Choroid plexus epithelial cell (primary cell): ENCODE results near the gene TERT.
A peak's percentile ranks its signal among the peaks of the same experiment; 100 is the strongest.

Experiments used
- DNase-seq: peaks from one replicate; pipeline ENCODE4 v3.0.0-alpha.2; 2010; ENCODE audit warnings: low read depth
- H3K4me3 ChIP-seq: 2 replicates; pipeline ENCODE4 v1.5.1; 2011; ENCODE audit warnings: low read depth, mild to moderate bottlenecking, control low read depth, low read length, moderate library complexity
- CTCF ChIP-seq: conservative IDR thresholded peaks from 2 replicates; pipeline ENCODE4 v1.5.1; 2011; ENCODE audit warnings: low read depth, mild to moderate bottlenecking, control low read depth, inconsistent platforms, low read length, moderate library complexity

Gene TERT

GRCh38 chr5:1205255-1206180, 89.3 kb downstream of the TERT start:
- no peak overlapping the region for H3K4me3 ChIP-seq
- no peak for TF ChIP-seq CTCF
- DNase-seq = no peak

GRCh38 chr5:1204693-1205242, 90.1 kb downstream of the TERT start:
- peak; percentile 59 for TF ChIP-seq CTCF
- H3K4me3 ChIP-seq = no peak overlapping the region
- DNase-seq = peak; percentile 51

GRCh38 chr5:1203968-1204692, 90.7 kb downstream of the TERT start:
- no peak for TF ChIP-seq CTCF
- no peak for DNase-seq
- no peak overlapping the region for H3K4me3 ChIP-seq

- TF ChIP-seq CTCF = no peak
- DNase-seq = no peak
- no peak overlapping the region for H3K4me3 ChIP-seq
Measured at GRCh38 chr5:1203311-1203967, 91.4 kb downstream of the TERT start.
